A673 (cell line): ENCODE measurements around the gene ACYP2.

Experiments
- EZH2 ChIP-seq: fragments of 200-600 bp; sonication (generic); IDR thresholded peaks from 2 replicates; pipeline ENCODE4 v1.6.1; 2017; ENCODE audit warnings: borderline replicate concordance, low read depth, mild to moderate bottlenecking, mixed read lengths, antibody characterized with exemption, low read length; ENCODE audit not compliant: poor library complexity, severe bottlenecking
- TF ChIP-seq, protein P1 (sequence below): fragments of 300-800, 200-600 bp; sonication (generic); conservative IDR thresholded peaks from 2 replicates; pipeline ENCODE4 v1.5.1; 2017; ENCODE audit warnings: low read depth, mild to moderate bottlenecking, antibody characterized with exemption, low read length, moderate library complexity, mixed read lengths

DNA sequence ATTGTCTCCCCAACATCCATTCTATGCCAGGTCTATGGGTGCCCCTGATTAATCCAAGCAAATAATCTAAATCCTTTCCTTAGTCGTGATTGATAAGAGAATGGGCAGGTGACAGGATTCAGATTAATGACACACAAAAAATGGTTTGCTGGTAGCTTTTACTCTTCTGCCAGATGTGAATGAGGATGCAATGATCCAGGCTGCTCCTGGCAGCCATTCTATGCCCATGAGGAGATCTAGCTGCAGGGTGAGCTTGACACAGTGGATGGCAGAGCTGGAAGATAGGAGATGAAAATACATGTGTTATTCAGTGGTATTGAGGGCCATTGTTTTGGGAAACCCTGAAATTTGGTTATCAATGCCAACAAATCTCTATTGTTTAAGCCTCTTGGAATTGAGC is 69.7 kb downstream of the ACYP2 start:
- TF ChIP-seq, protein P1, sequence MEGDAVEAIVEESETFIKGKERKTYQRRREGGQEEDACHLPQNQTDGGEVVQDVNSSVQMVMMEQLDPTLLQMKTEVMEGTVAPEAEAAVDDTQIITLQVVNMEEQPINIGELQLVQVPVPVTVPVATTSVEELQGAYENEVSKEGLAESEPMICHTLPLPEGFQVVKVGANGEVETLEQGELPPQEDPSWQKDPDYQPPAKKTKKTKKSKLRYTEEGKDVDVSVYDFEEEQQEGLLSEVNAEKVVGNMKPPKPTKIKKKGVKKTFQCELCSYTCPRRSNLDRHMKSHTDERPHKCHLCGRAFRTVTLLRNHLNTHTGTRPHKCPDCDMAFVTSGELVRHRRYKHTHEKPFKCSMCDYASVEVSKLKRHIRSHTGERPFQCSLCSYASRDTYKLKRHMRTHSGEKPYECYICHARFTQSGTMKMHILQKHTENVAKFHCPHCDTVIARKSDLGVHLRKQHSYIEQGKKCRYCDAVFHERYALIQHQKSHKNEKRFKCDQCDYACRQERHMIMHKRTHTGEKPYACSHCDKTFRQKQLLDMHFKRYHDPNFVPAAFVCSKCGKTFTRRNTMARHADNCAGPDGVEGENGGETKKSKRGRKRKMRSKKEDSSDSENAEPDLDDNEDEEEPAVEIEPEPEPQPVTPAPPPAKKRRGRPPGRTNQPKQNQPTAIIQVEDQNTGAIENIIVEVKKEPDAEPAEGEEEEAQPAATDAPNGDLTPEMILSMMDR: no peak
- no peak for TF ChIP-seq EZH2
